SK-N-SH treated with all-trans-retinoic acid at 6 μM for 48 hours (cell line): ENCODE data around the gene CHIC2.

Source experiments
- ARNTL ChIP-seq: fragments of 450-650 bp; formaldehyde crosslinking; IDR thresholded peaks from 2 replicates; pipeline ENCODE4 v1.5.0; 2020; ENCODE audit warnings: low read depth, mild to moderate bottlenecking, moderate library complexity, borderline replicate concordance
- BACH2 ChIP-seq: fragments of 250-450 bp; sonication (Bioruptor Pico); IDR thresholded peaks from 2 replicates; pipeline ENCODE4 v1.9.0; 2021; ENCODE audit warnings: mild to moderate bottlenecking, borderline replicate concordance
- CSRNP3 ChIP-seq: fragments of 250-450 bp; sonication (Bioruptor Pico); IDR thresholded peaks from 2 replicates; pipeline ENCODE4 v1.5.1; 2021; ENCODE audit warnings: mild to moderate bottlenecking, moderate library complexity
- PPARA ChIP-seq: fragments of 250-450 bp; sonication (Bioruptor Pico); IDR thresholded peaks from 2 replicates; pipeline ENCODE4 v1.5.0; 2020; ENCODE audit warnings: mild to moderate bottlenecking, borderline replicate concordance
- TOX ChIP-seq: fragments of 250-450 bp; sonication (Bioruptor Pico); IDR thresholded peaks from 2 replicates; pipeline ENCODE4 v1.8.0; 2021; ENCODE audit warnings: mild to moderate bottlenecking, moderate library complexity, borderline replicate concordance

GRCh38 chr4:54041100-54041499, 23.3 kb downstream of the CHIC2 start:
- TF ChIP-seq BACH2 (no peak), CSRNP3 (no peak), PPARA (no peak), ARNTL (no peak), TOX (CRISPR knock-in tag) (no peak)
